ENCODE measurements around the gene MAP2K5.

The MAP2K5 gene

GRCh38 chr15:67747921-67748320 lies 205.4 kb downstream of the MAP2K5 start:
- DNase-seq (ENCODE audit: low read depth, low spot score) = no peak
- in situ Hi-C loops (cut with HindIII; ENCODE audit: low sequenced_read_pairs) = no loop called here
- TF ChIP-seq CTCF (IDR thresholded peaks at IDR 0.05; ENCODE audit: low read depth, low read length) = no peak
- no peak overlapping the region for H3K4me3 ChIP-seq (ENCODE audit: low read depth, low read length)

GRCh38 chr15:67750371-67750770 lies 207.9 kb downstream of the MAP2K5 start:
- in situ Hi-C loops (cut with HindIII; ENCODE audit: low sequenced_read_pairs) = no loop called here
- H3K4me3 ChIP-seq (ENCODE audit: low read depth, low read length) = no peak overlapping the region
- TF ChIP-seq CTCF (IDR thresholded peaks at IDR 0.05; ENCODE audit: low read depth, low read length) = no peak
- DNase-seq (ENCODE audit: low read depth, low spot score) = no peak

GRCh38 chr15:67753891-67754290 lies 211.4 kb downstream of the MAP2K5 start:
- no peak for TF ChIP-seq CTCF (IDR thresholded peaks at IDR 0.05; ENCODE audit: low read depth, low read length)
- in situ Hi-C loops (cut with HindIII; ENCODE audit: low sequenced_read_pairs) = no loop called here
- no peak for DNase-seq (ENCODE audit: low read depth, low spot score)
- no peak overlapping the region for H3K4me3 ChIP-seq (ENCODE audit: low read depth, low read length)

GRCh38 chr15:67755264-67755663 lies 212.8 kb downstream of the MAP2K5 start:
- H3K4me3 ChIP-seq (ENCODE audit: low read depth, low read length) = no peak overlapping the region
- TF ChIP-seq CTCF (IDR thresholded peaks at IDR 0.05; ENCODE audit: low read depth, low read length) = no peak
- in situ Hi-C loops (cut with HindIII; ENCODE audit: low sequenced_read_pairs) = no loop called here
- no peak for DNase-seq (ENCODE audit: low read depth, low spot score)

- H3K4me3 ChIP-seq (ENCODE audit: low read depth, low read length) = no peak overlapping the region
- no peak for TF ChIP-seq CTCF (IDR thresholded peaks at IDR 0.05; ENCODE audit: low read depth, low read length)
- no peak for DNase-seq (ENCODE audit: low read depth, low spot score)
- in situ Hi-C loops (cut with HindIII; ENCODE audit: low sequenced_read_pairs) = no loop called here
Measured at GRCh38 chr15:67755936-67756335, 213.4 kb downstream of the MAP2K5 start.

- in situ Hi-C loops (cut with HindIII; ENCODE audit: low sequenced_read_pairs) = no loop called here
- DNase-seq (ENCODE audit: low read depth, low spot score) = peak; percentile 12
- H3K4me3 ChIP-seq (ENCODE audit: low read depth, low read length) = no peak overlapping the region
- no peak for TF ChIP-seq CTCF (IDR thresholded peaks at IDR 0.05; ENCODE audit: low read depth, low read length)
Measured at GRCh38 chr15:67758619-67759300, 216.3 kb downstream of the MAP2K5 start.
